Spleen (tissue), 11 donors: ENCODE data around the gene C13orf42. TPM values are rescaled to one million over a fixed set of nuclear protein-coding genes. Genes with fewer than 3 reads are reported as not detected.

Experiments used
- DNase-seq: peaks from one replicate; pipeline ENCODE4 v3.0.0-alpha.2; 2020
- H3K27ac ChIP-seq, 8 donors: fragments of 200-600 bp; sonication (generic) in 7 of 8; 1 replicate in 4 of 8; 2 replicates in 4 of 8; pipeline versions ENCODE4 v1.5.0 to v1.8.0; 2016 to 2021; ENCODE audit warnings: inconsistent platforms in 4 of 8, mild to moderate bottlenecking in 4 of 8, moderate library complexity in 1 of 8
- H3K27me3 ChIP-seq, 7 donors: fragments of 200-600 bp; sonication (generic) in 6 of 7; replicated peaks in 1 of 7; 1 replicate in 4 of 7; 2 replicates in 3 of 7; pipeline versions ENCODE4 v1.5.0 to v1.8.0; 2016 to 2021; ENCODE audit warnings: inconsistent platforms in 3 of 7, mild to moderate bottlenecking in 1 of 7
- H3K36me3 ChIP-seq, 6 donors: fragments of 200-600 bp; sonication (generic) in 5 of 6; 1 replicate in 4 of 6; 2 replicates in 2 of 6; pipeline versions ENCODE4 v1.5.0 to v1.8.0; 2016 to 2021; ENCODE audit warnings: inconsistent platforms in 2 of 6
- H3K4me1 ChIP-seq, 6 donors: fragments of 200-600 bp; sonication (generic) in 5 of 6; 1 replicate in 3 of 6; 2 replicates in 3 of 6; pipeline versions ENCODE4 v1.5.0 to v1.8.0; 2016 to 2021; ENCODE audit warnings: inconsistent platforms in 3 of 6
- H3K4me3 ChIP-seq, 8 donors: fragments of 200-600 bp; sonication (generic) in 7 of 8; 1 replicate in 4 of 8; 2 replicates in 4 of 8; pipeline versions ENCODE4 v1.5.0 to v1.8.0; 2016 to 2021; ENCODE audit warnings: inconsistent platforms in 4 of 8, mild to moderate bottlenecking in 4 of 8, moderate library complexity in 2 of 8
- H3K9me3 ChIP-seq, 8 donors: fragments of 200-600 bp; sonication (generic) in 7 of 8; 1 replicate in 4 of 8; 2 replicates in 4 of 8; pipeline versions ENCODE4 v1.5.0 to v1.8.0; 2016 to 2021; ENCODE audit warnings: inconsistent platforms in 4 of 8
- POLR2A ChIP-seq, 3 donors: fragments of 450-650 bp; IDR thresholded peaks; one replicate each; pipeline ENCODE4 v1.5.1; 2017; ENCODE audit warnings: antibody characterized with exemption in 3 of 3, mild to moderate bottlenecking in 1 of 3
- POLR2AphosphoS5 ChIP-seq, 3 donors: sonication (generic); formaldehyde crosslinking; IDR thresholded peaks; one replicate each; pipeline ENCODE4 v1.5.1; 2017; ENCODE audit warnings: antibody characterized with exemption in 3 of 3
- WGBS, 5 donors: extraction: QIAGEN DNeasy Blood & Tissue Kit in 3 of 5; methylation state at CpG; one replicate each; pipeline versions ENCODE4 v1.1.5 to v1.1.7; 2013 to 2018; 5-methylcytosine and 5-hydroxymethylcytosine counted together
- intact Hi-C: fragments of 100-400 bp; cut with DNase I; formaldehyde crosslinking; loops from one replicate; pipeline ENCODE4 v1.15.0; 2023; ENCODE audit warnings: low total_unique reads
- polyA plus RNA-seq, 3 donors: library from polyadenylated mRNA; stranded (reverse); fragments of 200-250 nt; gene quantifications; one replicate each; pipeline ENCODE4 v1.2.1, GENCODE V29; 2013
- total RNA-seq, 7 donors: library from RNA; depleted of rRNA in 3 of 7; stranded (reverse); fragments of >200 nt in 3 of 7; fragmentation: NEBNext Ultra II Directional in 4 of 7; extraction: Animal tissue kit (Norgen Biotek cat#: 25700) in 4 of 7; gene quantifications; one replicate each; pipeline versions ENCODE4 v1.1.0 to v1.2.1, GENCODE V29; 2016 to 2021
- TF ChIP-seq, protein P1 (sequence below), 11 experiments: fragments of 200-600 bp in 7 of 11; fragments of 450-650 bp in 4 of 11; sonication (generic) in 4 of 11; IDR thresholded peaks in 8 of 11; conservative IDR thresholded peaks in 3 of 11; 1 replicate in 7 of 11; 2 replicates in 4 of 11; pipeline versions ENCODE4 v1.4.0 to v1.8.0; 2016 to 2021; ENCODE audit warnings: antibody characterized with exemption in 11 of 11, inconsistent platforms in 4 of 11, mild to moderate bottlenecking in 1 of 11
- donor health status: healthy with polysubstance abuse.
- donor health status: DM: no; HTN: no; CAD: no; lungs with moderate emphysema.
- donor health status: DM: no; HTN: no; CAD: no.
- donor health status: Bipolar disorder and iron deficiency.
- donor health status: healthy.
- donor health status: DM: no; HTN: no; CAD: no.
- donor health status: DM: yes; HTN: yes; CAD: no.

The C13orf42 gene
- total and polyA plus RNA-seq, 10 donors, result 0.03 to 0.60 (median 0.33) TPM; not detected in 5

DNA sequence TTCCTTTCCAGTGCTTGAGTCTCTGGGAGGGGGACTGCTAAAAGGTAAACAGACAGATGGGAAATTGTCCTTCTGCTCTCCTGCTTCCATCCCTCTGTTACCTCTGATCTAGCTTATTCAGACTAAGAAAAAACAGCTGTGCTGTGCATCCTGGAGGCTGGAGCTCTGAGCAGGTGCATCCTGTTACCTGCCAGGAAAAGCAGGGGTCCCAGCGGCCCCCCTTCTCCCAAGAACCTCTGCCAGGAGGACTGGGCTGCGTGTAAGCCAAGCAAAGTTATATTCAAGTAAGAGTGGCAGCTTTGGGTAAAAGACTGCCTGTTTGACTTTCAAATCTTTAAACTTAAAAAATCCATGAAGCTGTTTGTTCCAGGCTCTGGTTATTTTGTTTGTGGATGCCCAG lies 75.1 kb downstream of the C13orf42 start:
- H3K27ac ChIP-seq, result no peak overlapping the region
- no peaks in the 10 kb centered on the region for H3K4me1 ChIP-seq
- intact Hi-C loops, result no loop called here
- WGBS, 5 donors, result 27 to 47% (median 29%) methylated on average over 2 of the region's 2 CpGs
- DNase-seq, result no peak
- no peak overlapping the region for H3K4me3 ChIP-seq
- TF ChIP-seq POLR2A (IDR thresholded peaks at IDR 0.05) (no peak), POLR2AphosphoS5 (IDR thresholded peaks at IDR 0.05) (no peak)
- TF ChIP-seq, protein P1, sequence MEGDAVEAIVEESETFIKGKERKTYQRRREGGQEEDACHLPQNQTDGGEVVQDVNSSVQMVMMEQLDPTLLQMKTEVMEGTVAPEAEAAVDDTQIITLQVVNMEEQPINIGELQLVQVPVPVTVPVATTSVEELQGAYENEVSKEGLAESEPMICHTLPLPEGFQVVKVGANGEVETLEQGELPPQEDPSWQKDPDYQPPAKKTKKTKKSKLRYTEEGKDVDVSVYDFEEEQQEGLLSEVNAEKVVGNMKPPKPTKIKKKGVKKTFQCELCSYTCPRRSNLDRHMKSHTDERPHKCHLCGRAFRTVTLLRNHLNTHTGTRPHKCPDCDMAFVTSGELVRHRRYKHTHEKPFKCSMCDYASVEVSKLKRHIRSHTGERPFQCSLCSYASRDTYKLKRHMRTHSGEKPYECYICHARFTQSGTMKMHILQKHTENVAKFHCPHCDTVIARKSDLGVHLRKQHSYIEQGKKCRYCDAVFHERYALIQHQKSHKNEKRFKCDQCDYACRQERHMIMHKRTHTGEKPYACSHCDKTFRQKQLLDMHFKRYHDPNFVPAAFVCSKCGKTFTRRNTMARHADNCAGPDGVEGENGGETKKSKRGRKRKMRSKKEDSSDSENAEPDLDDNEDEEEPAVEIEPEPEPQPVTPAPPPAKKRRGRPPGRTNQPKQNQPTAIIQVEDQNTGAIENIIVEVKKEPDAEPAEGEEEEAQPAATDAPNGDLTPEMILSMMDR (IDR thresholded peaks at IDR 0.05 in 8 of 11, conservative IDR thresholded peaks at IDR 0.05 in 3 of 11), result no peak
- H3K9me3 ChIP-seq, result no peaks in the 10 kb centered on the region
- no peaks in the 10 kb centered on the region for H3K36me3 ChIP-seq
- no peaks in the 10 kb centered on the region for H3K27me3 ChIP-seq

DNA sequence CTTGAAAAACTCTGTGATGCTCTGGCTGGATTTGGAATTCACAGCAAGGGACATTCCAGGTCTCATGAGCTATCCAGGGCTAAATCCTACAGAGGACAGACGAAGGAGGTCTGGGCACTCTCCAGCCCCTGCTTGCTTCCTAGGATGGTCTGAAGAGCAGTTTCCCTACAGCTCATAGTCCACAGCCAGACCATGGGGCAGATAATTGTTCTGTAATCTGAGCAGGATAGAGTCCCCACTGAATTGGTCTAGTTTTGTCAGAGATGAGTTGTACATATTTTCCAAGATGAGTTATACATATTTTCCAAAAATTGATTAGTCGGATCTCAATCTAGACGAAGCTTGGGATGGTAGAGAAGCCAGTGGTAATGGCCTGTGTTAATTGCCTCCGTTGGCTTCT lies 75.6 kb downstream of the C13orf42 start:
- 84 to 92% (median 88%) methylated on average over 4 of the region's 4 CpGs for WGBS, 5 donors
- TF ChIP-seq POLR2A (IDR thresholded peaks at IDR 0.05) (no peak), POLR2AphosphoS5 (IDR thresholded peaks at IDR 0.05) (no peak)
- TF ChIP-seq, protein P1 (IDR thresholded peaks at IDR 0.05 in 8 of 11, conservative IDR thresholded peaks at IDR 0.05 in 3 of 11), result no peak
- H3K36me3 ChIP-seq, result no peaks in the 10 kb centered on the region
- no peaks in the 10 kb centered on the region for H3K4me1 ChIP-seq
- no peak overlapping the region for H3K4me3 ChIP-seq
- DNase-seq, result no peak
- no peaks in the 10 kb centered on the region for H3K27me3 ChIP-seq
- no peak overlapping the region for H3K27ac ChIP-seq
- no peaks in the 10 kb centered on the region for H3K9me3 ChIP-seq
- intact Hi-C loops, result no loop called here

DNA sequence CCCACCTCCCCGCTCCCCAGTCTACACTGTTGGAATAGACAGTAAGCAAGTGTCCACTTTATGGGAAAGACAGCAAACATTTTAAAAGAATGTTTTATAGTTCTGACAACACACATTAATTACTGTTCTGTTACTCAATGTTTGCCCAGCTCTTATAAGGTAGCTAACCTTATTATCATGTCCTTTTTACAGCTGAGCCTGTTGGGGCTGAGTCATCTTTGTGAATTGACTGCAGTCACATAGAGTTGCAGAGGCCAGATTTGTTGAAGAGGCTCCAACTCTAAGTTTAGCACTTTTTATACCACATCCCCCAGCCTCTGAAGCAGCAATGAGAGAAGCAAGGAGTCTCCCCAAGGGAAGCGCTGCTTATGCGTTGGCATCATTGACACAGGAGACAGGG lies 76.2 kb downstream of the C13orf42 start:
- Histone ChIP-seq H3K9me3 (no peaks in the 10 kb centered on the region), H3K4me1 (no peaks in the 10 kb centered on the region), H3K27ac (no peak overlapping the region), H3K4me3 (no peak overlapping the region), H3K36me3 (no peaks in the 10 kb centered on the region), H3K27me3 (no peaks in the 10 kb centered on the region)
- intact Hi-C loops, result no loop called here
- DNase-seq, result no peak
- no peak for TF ChIP-seq POLR2A (IDR thresholded peaks at IDR 0.05)
- TF ChIP-seq POLR2AphosphoS5 (IDR thresholded peaks at IDR 0.05), result no peak
- TF ChIP-seq, protein P1 (IDR thresholded peaks at IDR 0.05 in 8 of 11, conservative IDR thresholded peaks at IDR 0.05 in 3 of 11), result no peak
- 73 to 99% (median 96%) methylated on average over 3 of the region's 3 CpGs for WGBS, 5 donors

DNA sequence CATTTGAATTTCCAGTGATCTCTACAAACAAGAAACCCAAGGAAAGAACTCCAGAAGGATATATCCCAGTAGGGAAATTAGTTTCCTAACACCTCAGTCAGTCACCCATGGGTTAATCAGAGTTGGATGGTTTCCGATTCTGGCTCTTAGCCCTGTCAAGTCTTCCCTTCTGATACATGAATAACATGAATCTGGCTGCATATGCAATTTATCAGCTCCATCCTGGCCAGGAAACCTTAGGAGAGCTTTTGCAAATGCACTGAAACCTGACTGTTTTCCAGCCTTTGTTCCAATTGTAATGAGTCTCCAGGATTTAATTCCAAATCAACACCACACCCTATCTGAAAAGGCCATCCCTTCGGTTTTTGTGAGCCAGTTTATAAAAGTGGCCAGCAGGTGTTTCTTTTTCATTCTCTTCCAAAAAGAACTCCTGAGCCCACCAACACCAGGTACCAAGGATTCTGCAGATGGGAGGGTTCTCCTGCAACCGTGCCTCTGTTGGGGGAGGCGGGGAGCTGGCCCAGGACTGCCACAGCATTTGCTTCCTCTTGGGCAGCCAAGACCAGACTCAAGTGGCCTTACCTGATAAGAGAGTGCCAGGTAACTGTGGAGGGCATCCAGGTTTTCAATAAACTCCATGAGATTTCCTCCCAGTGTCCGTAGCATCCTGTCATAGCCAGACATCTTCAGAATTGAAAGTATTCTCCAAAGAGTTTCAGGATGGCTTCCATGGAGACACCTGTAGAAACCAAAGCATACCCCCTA lies 77.5 kb downstream of the C13orf42 start:
- DNase-seq, result no peak
- 69 to 89% (median 82%) methylated on average over 5 of the region's 5 CpGs for WGBS, 5 donors
- TF ChIP-seq POLR2A (IDR thresholded peaks at IDR 0.05) (no peak), POLR2AphosphoS5 (IDR thresholded peaks at IDR 0.05) (no peak)
- TF ChIP-seq, protein P1 (IDR thresholded peaks at IDR 0.05 in 8 of 11, conservative IDR thresholded peaks at IDR 0.05 in 3 of 11), result no peak
- H3K4me3 ChIP-seq, result no peak overlapping the region
- no peaks in the 10 kb centered on the region for H3K27me3 ChIP-seq
- no peaks in the 10 kb centered on the region for H3K9me3 ChIP-seq
- no peak overlapping the region for H3K27ac ChIP-seq
- no peaks in the 10 kb centered on the region for H3K4me1 ChIP-seq
- intact Hi-C loops, result no loop called here
- H3K36me3 ChIP-seq, result no peaks in the 10 kb centered on the region
